ENCODE data around the gene NHSL2.
A peak's percentile ranks its signal among the peaks of the same experiment; 100 is the strongest.

Gene NHSL2

DNA sequence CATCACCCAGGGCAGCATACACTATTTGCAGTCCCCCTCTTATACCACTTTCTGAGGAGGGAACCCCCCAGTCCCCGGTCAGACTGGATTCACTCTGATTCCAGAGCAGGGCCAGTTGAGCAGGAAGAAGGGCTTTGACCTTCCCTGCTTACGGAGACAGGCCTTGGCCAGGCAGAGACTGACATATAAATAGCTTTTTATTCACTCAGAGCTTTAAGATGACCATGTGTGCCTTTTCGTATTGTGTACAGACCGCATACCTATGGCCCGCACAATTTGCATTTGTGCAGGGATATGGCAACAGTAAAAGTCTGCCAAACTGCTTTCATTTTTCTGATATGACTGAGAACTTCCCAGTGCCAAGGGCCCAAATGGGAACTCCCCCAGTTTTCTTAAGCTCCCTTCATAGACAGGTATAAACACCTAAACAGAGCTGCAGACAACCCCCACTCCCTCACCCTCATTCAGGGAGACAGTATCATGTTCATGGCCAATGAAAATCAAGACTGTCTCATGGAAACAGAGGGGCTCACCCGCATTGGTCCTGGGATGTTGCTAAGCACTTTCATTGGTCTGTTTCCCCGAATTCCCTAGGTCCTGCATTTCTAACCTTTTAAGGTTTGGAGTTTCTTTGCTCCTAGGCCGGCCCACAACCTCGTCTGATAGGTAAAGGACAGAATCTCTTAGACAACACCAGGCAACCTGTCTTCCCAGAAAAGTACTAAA lies 135.1 kb downstream of the NHSL2 start:
- FAIRE-seq (peak; percentile 96), DNase-seq (ENCODE audit: insufficient read length, low spot score) (no peak)
- TF ChIP-seq, protein P1, sequence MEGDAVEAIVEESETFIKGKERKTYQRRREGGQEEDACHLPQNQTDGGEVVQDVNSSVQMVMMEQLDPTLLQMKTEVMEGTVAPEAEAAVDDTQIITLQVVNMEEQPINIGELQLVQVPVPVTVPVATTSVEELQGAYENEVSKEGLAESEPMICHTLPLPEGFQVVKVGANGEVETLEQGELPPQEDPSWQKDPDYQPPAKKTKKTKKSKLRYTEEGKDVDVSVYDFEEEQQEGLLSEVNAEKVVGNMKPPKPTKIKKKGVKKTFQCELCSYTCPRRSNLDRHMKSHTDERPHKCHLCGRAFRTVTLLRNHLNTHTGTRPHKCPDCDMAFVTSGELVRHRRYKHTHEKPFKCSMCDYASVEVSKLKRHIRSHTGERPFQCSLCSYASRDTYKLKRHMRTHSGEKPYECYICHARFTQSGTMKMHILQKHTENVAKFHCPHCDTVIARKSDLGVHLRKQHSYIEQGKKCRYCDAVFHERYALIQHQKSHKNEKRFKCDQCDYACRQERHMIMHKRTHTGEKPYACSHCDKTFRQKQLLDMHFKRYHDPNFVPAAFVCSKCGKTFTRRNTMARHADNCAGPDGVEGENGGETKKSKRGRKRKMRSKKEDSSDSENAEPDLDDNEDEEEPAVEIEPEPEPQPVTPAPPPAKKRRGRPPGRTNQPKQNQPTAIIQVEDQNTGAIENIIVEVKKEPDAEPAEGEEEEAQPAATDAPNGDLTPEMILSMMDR (IDR thresholded peaks at IDR 0.05; ENCODE audit: insufficient read depth, missing control alignments) = no peak

GRCh38 chrX:72046447-72046846 lies 135.8 kb downstream of the NHSL2 start:
- peak; percentile 35 for FAIRE-seq

GRCh38 chrX:72048510-72049455 lies 138.1 kb downstream of the NHSL2 start:
- FAIRE-seq (no peak), DNase-seq (ENCODE audit: insufficient read length, low spot score) (no peak)
- TF ChIP-seq, protein P1 (IDR thresholded peaks at IDR 0.05; ENCODE audit: insufficient read depth, missing control alignments) = peak; percentile 29

More at GRCh38 chrX:72046447-72046846, 135.8 kb downstream of the NHSL2 start:
- DNase-seq (ENCODE audit: insufficient read length, low spot score) = no peak
- TF ChIP-seq, protein P1 (IDR thresholded peaks at IDR 0.05; ENCODE audit: insufficient read depth, missing control alignments) = no peak

- TF ChIP-seq, protein P1 (IDR thresholded peaks at IDR 0.05; ENCODE audit: insufficient read depth, missing control alignments) = no peak
- DNase-seq (ENCODE audit: insufficient read length, low spot score) = no peak
- FAIRE-seq = no peak
Measured at GRCh38 chrX:72050011-72050410, 139.4 kb downstream of the NHSL2 start.

DNA sequence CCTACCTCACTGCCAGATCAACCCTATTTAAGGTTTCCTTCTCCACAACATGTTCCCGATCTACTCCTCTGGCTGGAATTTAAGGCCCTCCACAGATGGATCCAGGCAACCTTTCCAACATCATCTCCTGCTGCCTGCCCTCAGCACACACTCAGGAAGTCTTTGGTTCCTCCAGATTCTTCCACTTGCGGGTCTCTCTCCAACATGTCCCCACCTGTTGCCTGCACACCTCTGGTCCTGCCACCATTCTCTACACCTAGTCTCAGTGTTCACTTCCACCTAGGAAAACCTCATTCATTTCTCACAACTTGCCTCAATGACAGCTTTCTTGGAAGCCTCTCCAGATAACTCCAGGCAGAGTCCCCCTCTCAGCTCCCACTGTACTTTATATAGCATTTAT lies 140.9 kb downstream of the NHSL2 start:
- FAIRE-seq (no peak), DNase-seq (ENCODE audit: insufficient read length, low spot score) (no peak)
- TF ChIP-seq, protein P1 (IDR thresholded peaks at IDR 0.05; ENCODE audit: insufficient read depth, missing control alignments) = no peak

DNA sequence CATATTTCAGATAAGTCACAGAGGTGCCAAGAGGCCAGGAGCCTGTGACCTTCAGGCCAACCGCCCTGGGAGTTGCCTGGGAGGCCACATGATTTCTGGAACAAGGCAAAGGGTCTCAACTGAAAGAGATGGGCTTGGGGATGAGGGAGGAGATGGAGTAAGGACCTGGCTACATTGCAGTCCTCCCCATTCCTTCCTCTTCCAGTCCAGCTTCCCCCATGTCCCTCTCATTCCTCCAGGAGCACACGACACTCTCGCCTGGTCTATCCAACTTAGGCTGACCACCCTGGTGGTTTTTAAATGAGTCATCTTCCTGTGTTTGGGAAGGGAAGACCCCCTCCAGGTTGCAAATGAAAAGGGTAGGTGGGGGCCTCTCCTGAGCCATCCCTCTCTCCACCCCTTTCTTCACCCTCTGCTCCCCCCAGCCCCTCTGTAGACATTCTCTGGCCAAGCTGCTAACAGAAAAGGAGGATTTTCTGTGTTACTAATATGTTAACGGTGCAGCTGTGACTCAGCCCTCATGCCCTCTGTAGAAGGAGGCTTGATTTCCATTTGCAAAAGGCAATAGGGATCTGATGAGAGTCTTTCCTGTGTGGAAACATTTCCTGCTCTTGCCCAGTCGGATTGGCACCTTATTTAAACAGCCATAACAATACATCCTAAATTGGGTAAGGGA lies 141.9 kb downstream of the NHSL2 start:
- FAIRE-seq = no peak
- no peak for DNase-seq (ENCODE audit: insufficient read length, low spot score)
- TF ChIP-seq, protein P1 (IDR thresholded peaks at IDR 0.05; ENCODE audit: insufficient read depth, missing control alignments) = no peak
